Astrocyte (in vitro differentiated cells and primary cell): Measurements from ENCODE around the gene RASA2.

ENCODE experiments used
- CTCF ChIP-seq: IDR thresholded peaks from 2 replicates; pipeline ENCODE4 v1.5.1; 2011; ENCODE audit warnings: low read depth, mild to moderate bottlenecking, inconsistent platforms, low read length, moderate library complexity; ENCODE audit not compliant: insufficient read depth
- EZH2 ChIP-seq: IDR thresholded peaks from 2 replicates; pipeline ENCODE4 v1.6.1; 2012; ENCODE audit warnings: mild to moderate bottlenecking, low read length, inconsistent platforms; ENCODE audit not compliant: insufficient read depth

GRCh38 chr3:141500397-141500796 is 13.6 kb downstream of the RASA2 start:
- no peak for TF ChIP-seq CTCF
- TF ChIP-seq EZH2: no peak
